ENCODE results near the gene ZNF425.

DNA sequence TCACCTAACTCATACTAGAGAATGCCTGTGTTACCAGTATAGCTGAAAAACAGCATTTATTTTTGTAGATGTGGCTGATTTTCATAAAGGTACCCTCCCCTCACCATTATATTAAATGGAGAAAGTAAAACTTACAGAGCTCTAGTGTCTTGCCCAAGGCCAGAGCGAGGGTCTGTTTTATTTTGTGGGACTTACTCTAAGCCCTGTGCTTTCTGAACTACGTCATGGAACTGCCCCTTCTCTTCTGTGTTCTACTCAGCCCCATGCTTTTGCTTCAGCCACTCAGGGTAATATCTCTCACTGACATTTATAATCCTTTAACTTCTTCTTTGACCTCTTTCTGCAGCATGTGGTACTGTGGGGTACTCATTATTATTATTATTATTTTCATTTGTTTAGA, 25.3 kb downstream of the ZNF425 start:
- TF ChIP-seq RAD21 (IDR thresholded peaks at IDR 0.05; ENCODE audit: low read depth) (no peak), TEAD4 (IDR thresholded peaks at IDR 0.05) (no peak), TCF12 (IDR thresholded peaks at IDR 0.05; ENCODE audit: low read depth) (no peak), EP300 (IDR thresholded peaks at IDR 0.05; ENCODE audit: borderline replicate concordance) (no peak), EGR1 (IDR thresholded peaks at IDR 0.05) (no peak), USF1 (IDR thresholded peaks at IDR 0.05) (no peak), TAF1 (IDR thresholded peaks at IDR 0.05; ENCODE audit: low read depth) (no peak)
- TF ChIP-seq, protein P1, sequence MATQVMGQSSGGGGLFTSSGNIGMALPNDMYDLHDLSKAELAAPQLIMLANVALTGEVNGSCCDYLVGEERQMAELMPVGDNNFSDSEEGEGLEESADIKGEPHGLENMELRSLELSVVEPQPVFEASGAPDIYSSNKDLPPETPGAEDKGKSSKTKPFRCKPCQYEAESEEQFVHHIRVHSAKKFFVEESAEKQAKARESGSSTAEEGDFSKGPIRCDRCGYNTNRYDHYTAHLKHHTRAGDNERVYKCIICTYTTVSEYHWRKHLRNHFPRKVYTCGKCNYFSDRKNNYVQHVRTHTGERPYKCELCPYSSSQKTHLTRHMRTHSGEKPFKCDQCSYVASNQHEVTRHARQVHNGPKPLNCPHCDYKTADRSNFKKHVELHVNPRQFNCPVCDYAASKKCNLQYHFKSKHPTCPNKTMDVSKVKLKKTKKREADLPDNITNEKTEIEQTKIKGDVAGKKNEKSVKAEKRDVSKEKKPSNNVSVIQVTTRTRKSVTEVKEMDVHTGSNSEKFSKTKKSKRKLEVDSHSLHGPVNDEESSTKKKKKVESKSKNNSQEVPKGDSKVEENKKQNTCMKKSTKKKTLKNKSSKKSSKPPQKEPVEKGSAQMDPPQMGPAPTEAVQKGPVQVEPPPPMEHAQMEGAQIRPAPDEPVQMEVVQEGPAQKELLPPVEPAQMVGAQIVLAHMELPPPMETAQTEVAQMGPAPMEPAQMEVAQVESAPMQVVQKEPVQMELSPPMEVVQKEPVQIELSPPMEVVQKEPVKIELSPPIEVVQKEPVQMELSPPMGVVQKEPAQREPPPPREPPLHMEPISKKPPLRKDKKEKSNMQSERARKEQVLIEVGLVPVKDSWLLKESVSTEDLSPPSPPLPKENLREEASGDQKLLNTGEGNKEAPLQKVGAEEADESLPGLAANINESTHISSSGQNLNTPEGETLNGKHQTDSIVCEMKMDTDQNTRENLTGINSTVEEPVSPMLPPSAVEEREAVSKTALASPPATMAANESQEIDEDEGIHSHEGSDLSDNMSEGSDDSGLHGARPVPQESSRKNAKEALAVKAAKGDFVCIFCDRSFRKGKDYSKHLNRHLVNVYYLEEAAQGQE (IDR thresholded peaks at IDR 0.05; ENCODE audit: low read depth): no peak
